Activated gamma-delta T cell (primary cell): Measurements from ENCODE around the gene BTBD2.
"Not testable (repeated sequence)": the region's sequence is repeated elsewhere in the genome, so short reads cannot be mapped to it uniquely, and the experiment has no call there.

Experiments
- DNase-seq: peaks from one replicate; lab custom pipeline; 2025; lab: John Stamatoyannopoulos, UW

BTBD2 gene

DNA sequence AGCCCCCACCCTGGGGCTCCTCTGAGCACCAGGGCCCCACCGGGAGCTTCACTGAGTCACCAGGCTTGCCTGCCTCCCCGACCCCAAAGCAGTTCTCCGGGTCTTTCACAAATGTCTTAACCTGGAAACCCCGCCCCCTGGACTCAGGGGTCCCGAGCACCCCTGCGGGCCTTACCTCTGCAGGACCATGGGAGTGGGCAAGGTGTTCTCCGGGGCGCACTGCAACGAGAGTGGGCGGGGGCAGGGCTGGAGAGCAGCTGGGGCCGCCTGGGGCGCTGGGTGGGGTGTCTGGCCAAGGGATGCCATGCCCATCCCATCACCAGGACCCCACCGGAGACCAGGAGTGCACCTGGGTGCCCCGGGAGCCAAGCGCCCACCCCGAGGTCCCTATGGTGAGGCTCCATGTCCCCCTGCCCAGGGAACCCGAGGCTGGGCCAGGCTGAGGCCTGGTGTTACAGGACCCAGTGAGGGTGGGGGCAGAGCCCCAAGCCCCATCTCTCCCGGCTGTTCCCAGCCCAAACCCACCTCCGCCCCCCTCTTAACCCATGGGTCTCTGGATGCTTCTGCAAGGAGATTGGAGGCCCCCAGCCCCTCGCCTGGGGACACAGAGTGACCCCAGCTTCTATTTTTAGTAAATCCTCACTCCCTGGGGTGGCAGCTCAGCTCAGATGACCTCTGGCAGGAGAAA, 24.6 kb upstream of the BTBD2 start:
- DNase-seq, result no peak

DNA sequence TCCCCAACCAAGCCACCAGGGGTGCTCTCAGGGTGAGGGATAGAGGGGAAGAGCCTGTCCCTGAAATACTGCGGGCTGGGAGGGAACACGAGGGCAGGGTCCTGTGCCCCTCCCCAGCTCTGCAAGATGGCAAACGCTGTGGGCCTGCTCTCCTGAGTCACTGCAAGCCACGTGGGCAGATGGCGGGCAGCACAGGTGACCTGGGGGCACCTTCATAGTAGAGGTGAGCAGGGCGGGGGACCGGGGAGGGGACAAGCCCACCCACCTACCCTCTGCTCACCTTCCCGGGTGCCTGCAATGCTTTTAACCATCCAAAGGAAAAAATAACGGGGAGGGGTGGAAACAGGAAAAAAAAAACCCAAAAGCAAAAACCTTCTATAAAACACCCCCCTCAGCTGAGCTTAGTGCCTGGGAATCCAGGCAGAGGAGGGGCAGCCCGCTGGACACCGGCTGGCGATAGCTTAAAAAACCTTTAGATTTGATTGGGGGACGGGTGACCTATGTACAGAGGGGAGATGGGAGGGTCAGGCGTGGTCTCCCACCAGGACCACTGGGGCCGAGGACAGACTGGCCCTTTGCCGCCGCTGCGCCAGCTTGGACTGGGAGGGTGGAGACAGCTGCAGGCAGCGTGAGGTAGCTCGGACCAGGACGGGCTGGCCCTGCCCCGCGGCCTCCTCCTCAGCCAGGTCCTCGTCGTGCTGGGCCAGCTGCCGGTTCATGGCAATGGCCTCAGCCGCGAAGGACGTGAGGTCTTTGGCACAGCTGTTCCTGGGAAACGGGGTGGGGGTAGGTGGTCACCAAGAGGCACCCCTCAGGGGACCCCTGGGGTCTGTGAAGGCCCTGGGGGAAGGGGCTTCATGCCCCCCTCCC, 23.8 kb upstream of the BTBD2 start:
- no peak for DNase-seq

DNA sequence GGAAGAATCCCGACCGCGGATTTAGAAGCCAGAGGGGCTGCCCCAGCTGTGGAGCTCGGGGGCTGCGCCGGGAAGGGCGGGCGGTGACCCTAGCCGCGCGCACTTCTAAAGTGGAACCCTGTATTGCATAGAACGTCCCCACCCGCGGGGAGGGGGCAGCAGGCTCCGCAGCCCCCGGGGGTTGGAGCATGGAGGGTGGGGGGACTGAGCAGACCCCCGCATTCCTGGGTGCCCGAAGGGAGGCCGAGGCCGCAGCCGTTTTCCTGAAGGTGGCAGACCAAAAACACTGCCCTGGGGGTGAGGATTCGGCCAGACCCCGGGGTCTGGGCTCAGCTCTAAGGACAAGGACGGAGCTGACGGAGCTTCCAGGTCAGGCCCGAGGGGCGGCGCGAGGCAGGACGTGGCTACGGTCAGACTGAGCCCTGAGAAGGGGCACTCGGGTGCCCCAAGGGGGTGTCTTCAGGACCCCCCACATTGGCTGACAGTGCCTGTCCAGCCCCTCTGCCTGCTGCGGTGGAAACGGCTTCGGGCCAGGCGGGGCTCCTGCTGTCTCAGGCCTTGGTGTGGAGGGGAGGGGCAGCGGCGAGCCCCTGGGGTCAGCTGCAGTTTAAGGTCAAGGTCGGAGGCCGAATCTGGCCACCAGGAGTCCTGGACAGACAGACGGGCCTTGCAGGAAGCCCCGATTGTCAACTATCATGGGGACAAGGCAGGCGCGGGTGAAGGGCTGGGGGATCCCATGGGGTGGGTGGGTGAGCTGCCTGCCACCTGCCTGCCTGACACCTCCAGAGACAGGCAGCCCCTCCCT, 23.0 kb upstream of the BTBD2 start:
- no peak for DNase-seq

DNA sequence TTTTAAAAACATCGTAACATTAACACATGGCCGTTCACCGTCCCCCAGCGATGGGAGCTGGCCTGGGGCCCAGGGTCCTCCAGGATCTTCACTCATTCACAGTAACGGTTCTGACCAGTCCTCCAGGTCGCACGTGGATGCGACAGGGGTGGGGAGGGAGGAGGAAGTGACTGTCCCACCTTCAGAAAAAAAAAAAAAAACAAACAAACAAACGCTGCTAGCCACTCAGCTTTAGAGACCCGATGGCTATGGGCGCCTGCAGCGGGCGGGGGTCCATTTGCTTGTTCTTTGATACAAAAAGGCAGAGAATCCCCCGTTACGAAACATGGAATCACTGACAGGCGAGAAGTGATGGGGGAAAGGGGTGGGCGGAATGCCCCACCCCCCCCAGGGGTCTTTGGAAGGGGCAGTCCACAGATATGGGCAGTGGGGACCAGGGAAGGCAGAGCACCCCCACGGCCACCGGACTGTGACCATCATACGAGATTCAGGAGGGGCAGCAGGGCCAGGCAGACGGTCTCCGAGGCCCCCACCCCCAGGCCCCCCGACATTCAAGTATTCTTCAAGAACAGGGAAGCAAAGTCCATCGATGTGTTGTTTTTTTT, 22.2 kb upstream of the BTBD2 start:
- no peak for DNase-seq

DNA sequence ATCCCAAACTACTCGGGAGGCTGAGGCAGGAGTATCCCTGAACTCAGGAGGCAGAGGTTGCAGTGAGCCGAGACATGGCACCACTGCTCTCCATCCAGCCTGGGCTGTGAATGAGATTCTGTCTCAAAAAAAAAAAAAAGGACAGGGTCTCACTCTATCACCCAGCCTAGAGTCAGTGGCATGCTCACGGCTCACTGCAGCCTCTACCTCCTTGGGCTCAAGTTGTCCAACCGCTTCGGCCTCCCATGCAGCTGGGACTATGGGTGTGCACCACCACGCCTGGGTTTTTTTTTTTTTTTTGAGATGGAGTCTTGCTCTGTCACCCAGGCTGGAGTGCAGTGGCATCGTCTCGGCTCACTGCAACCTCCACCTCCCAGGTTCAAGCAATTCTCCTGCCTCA, 20.9 kb upstream of the BTBD2 start:
- DNase-seq, result no peak

DNA sequence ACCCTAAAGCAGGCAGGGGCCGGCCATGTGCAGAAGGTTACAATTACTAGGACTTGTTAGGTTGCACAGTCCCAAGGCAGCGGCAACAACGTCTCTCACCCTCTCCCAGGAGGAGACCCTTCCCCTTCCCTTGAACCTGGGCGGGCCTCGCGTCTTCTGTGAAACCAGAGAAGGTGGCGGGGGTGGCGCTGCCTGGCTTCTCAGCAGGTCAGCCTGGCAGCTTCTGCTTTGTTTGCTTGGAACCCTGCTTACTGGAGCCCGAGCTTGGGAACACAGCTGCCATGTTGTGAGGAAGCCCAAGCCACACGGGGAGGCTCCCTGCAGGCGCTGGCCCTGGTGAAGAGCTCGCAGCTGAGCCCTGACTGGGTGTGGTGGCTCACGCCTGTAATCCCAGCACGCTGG, 20.1 kb upstream of the BTBD2 start:
- DNase-seq, result no peak

DNA sequence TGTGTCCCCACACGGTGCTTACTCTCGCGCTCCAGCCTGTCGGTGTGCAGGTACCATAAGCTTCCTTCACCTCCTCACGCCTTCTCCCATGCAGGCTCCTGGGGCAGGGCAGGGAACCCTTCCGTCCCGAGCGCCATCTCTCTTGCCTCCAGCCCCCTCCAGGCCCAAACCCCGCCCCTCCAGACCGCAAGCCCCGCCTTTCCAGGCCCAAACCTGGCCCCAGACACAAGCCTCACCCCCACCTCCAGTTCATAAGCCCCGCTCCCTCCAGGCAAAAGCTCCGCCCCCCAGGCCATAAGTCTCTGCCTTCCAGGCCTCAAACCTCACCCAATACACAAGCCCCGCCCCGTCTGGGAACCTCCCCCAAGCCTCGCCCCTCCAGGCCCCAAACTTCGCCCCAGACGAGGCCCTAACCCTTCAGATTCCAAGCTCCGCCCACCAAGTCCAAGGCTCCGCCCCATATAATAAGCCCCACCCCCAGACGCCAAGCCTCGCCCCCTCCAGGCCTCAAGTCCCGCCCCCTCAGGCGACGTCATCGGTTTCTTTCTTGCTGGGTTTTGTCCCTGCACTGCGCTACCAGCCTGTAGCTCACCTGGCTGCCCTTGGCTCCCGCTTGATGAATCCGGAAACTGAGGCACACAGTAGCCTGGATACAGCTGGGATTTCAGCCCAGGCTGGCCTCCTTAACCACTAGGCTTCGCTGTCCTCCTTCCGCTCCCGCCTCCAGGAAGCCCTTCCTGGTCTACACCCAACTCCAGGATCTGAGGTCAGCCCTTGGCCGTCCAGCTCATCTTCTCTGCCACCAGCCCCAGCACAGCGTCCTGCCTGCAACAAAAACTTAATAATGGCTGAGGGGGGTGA, 19.4 kb upstream of the BTBD2 start:
- no peak for DNase-seq

DNA sequence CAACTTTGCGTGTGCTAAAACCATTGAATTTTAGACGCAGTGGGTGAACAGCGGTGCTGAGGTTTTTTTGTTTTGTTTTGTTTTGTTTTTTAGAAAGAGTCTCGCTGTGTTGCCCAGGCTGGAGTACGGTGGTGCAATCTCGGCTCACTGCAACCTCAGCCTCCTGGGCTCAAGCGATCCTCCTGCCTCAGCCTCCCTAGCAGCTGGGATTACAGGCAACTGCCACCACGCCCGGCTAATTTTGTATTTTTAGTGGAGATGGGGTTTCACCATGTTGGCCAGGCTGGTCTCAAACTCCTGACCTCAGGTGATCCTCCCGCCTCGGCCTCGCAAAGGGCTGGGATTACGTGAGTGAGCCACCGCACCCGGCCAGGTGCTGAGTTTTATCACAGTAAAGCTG, 18.7 kb upstream of the BTBD2 start:
- not testable (repeated sequence) for DNase-seq

DNA sequence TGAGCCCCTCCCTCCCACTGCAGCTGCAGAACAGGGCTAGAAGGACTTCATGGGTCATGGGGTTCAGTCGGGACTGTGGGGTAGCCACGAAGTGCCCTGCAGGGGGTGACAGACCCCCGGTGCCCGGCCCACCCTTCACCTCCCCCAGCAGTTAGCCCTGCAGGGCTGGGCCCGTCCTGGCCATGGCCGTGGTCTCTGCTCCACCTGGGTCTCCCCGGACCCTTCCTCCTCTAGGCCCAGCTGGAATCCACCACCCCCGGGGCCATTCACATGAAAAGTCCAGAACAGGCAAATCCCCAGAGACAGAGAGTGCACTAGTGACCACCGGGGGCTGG, 18.3 kb upstream of the BTBD2 start:
- DNase-seq, result no peak

DNA sequence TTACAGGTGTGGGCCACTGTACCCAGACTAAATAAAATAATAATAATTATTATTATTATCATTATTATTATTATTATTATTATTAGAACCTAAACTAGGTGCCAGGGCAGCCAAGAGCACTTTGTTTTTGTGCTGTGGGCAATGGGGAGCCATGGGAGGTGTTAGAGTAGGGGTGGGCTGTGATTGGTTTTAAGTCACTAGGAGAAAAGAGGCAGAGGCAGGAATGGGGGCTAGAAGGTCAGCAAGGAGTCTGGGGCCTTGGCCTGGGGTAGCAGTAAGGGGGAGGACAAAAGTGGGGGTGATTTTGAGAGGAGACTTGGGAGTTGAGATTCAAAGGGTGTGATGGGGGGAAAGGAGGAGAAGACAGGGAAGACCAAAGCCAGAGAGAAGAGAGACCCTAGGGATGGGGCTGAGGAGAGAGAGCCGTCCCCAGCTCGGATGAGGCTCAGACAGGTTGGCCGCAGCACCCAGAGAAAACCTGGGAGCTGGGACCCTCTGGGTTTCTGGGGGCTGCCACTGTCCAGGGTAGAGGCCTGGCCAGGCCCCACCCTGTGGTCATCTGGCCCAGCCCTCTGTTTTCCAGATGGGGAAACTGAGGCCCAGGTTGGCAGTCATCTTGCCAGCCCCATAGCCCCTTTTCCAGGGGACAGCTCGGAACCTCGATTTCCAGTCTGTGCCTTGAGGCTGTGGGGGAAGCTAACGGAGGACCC, 17.8 kb upstream of the BTBD2 start:
- no peak for DNase-seq

DNA sequence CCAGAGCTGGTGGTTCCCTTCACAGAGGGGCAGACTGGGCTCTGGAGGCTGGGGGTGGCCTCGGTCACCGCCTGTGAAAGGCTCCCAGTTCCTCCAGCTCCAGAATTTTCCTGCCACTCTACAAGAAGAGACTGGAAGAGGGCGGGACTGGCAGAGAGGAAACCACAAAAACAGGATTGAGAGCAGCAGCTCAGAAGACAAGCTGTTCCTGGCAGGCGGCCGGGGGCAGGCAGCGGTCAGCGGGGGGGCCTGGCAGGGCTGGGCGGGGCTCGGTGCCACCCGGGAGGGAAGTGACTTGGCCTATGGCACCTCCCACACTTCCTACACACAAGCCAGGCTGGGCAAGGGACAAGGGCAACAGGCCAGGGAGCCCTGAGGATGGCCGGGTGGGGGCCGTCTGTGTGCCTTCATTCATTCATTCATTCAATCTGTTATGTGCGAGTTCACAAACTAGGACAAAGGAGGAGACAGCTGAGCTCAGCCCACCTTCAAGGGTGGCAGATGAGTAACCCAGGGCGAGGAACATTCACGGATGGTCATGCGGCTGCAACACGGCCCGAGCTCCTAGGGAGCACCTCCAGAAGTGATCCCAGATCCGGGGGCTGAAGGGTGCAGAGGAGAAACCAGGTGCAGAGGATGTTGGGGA, 16.9 kb upstream of the BTBD2 start:
- DNase-seq, result no peak

DNA sequence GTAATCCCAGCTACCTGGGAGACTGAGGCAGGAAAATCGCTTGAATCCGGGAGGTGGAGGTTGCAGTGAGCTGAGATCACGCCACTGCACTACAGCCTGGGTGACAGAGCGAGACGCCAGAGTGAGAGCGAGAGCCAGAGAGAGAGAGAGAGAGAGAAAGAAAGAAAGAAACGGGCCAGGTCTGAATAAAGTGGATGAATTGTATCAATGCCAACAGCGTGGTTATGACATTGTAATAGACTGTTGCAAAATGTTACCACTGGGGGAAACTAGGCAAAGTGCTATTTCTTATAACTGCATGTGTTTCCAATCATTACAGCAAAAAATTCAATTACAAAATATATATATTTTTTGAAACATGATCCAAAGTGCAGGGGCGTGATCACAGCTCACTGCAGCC, 11.8 kb upstream of the BTBD2 start:
- DNase-seq, result no peak

DNA sequence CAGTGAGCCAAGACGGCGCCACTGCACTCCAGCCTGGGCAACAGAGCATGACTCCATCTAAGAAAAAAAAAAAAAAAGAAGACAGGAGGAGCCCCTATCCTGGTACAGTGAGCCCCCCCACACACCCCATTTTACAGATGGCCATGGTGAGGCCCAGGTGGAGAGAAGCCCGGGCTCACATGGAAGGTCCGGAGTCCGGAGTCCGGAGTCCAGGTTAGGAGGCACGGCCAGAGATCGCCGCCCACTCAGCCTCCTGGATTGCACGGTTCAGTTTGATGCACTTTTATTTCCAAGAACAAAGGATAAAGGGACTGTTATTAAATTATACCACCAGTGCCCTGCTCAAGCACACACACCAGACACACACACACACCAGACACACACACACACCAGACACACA, 11.3 kb upstream of the BTBD2 start:
- DNase-seq, result no peak

DNA sequence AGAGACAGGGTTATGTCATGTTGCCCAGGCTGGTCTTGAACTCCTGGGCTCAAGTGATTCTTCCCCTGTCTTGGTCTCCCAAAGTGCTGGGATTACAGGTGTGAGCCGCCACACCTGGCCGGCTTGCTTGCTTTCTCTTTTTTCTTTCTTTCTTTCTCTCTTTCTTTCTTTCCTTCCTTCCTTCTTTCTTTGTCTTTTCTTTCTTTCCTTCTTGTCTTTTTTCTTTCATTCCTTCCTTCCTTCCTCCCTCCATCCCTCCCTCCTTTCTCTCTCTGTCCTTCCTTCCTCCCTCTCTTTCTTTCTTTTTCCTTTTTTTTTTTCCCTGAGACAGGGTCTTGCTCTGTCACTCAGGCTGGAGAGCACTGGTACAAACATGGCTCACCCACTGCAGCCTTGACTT, 6.8 kb upstream of the BTBD2 start:
- no peak for DNase-seq

DNA sequence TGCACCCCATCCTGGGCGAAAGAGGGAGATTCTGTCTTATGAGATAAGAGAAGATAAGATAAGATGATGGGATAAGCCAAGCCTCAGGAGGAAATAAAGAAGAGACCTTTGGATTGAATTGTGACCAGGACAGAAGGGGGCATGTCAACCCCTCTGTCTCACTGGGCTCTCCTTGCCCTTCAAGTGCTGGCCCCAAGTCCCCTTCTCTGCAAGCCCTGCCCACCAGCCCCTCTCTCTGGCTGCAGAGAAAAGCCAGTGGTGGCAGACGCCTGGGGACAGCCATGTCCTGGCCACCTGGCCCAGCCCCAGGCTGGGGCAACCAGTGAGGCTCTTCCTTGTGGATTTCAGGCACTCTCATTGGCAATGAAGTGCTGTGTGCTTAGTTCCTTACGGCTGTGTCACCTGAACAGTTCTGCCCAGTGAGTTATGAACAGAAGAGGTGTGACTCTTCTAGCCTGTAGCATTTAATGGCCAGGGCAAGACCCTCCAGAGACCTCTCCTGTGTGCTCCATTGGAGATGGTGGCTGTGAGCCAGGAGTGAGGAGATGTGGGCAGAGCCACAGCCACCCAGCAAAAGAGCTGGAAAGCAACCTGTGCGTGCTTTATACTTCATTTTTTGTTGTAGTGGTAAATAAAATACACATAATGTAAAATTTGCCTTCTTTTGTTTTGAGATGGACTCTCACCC, 6.1 kb upstream of the BTBD2 start:
- DNase-seq, result no peak

DNA sequence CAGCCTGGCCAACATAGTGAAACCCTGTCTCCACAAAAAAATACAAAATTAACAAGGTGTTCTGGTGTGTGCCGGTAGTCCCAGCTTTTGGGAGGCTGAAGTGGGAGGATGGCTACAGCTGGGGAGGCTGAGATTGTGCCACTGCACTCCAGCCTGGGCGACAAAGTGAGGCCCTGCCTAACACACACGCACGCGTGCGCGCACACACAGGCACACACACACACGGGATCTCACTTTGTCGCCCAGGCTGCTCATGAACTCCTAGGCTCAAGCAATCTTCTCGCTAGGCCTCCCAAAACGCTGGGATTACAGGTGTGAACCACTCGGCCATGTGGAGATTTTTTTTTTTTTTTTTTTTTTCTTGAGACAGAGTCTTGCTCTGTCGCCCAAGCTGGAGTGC, 3.2 kb upstream of the BTBD2 start:
- DNase-seq, result no peak

DNA sequence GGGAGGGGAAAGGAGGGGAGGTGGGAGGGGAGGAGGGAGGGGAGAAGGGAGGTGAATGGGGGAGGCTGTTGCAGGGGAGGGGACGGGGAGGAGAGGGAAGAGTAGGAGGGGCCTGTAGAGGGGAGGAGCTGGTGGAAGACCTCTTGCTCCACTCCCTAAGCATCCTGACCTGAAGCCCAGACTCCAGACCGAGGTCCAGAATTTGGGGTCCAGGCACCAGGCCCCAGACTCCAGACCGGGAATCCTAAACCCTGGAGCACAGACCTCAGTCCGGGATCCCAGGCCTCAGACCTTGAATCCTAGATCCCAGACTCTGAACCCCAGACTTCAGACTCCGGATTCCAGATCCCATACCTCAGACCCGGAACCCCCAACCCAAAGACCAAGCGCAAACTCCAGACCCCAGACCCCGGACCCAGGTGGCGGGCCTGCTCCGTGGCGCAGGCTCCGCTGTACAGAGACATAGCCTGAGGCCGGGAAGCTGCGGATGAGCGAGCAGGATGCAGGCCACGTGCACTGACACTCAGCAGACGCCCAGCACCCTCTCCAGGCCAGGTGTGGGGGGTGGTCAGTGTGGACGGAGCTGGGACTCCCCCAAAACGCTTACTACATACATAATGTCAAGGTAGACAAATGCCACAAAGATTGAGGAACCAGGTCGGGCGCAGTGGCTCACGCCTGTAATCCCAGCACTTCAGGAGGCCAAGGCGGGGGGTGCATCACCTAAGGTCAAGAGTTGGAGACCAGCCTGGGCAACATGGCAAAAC, 710 bp upstream of the BTBD2 start:
- DNase-seq, result no peak

DNA sequence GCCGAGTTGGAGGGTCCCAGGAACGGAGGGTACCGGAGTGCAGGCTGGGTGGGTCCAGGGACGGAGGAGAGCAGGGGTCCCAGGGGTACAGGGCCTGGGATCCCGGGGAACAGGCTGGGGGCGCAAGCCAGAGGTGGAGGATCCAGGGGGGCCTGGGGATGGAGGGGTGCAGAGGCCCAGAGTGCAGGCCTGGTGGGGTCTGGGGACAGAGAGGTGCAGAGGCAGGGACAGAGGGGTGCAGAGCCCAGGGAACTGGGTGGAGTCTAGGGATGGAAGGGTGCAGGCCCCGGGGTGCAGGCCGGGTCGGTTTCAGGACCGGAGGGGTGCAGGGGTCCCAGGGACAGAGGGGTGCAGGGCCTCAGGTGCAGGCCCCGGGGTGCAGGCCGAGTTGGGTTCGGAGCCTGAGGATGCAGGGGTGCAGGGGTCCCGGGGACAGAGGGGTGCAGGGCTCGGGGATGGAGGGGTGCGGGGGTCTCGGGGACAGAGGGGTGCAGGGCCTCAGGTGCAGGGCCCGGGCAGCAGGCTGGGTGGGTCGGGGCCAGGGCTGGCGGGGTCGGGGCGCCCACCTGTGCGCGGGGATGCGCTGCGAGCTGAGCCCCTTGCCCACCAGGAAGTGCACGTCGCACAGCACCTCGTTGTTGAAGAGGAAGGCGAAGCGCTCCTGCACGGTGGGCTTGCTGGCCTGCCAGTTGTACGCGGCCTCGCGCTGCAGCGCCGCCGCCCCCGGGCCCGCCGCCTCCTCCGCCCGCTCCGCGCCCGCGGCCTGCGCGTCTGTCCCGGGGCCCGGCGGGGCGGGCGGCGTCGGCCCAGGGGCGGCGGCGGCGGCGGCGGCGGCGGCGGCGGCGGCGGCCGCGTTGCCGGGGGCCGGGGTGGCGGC, 545 bp downstream of the BTBD2 start:
- no peak for DNase-seq
